ENCODE measurements around the gene MYO1B. TPM values are rescaled to one million over a fixed set of nuclear protein-coding genes. Genes with fewer than 3 reads are reported as not detected.

The MYO1B gene
- total RNA-seq, 1 donor from 2014 or later = 131 TPM

- DNase-seq = no peak
These were observed 80.6 kb downstream of the MYO1B start for GRCh38 chr2:191325651-191326365.

DNA sequence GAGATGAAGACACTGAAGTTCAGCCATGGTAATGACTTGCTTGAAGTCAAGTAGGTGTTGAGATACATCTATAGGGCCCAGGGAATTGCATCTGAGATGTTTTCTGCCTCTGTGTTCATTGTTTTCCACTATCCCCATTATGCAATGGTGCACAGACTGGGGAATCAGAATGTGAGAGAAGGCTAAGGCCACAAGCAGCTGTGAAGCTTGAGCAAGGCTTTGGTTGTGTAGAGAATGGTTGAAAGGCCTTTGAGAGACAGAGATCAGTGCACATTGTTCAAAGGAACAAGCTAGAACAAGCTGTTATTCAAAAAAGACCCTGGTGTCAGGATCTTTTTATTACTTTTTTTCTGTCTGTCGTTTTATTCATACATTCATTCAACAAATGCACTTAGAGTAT lies 82.3 kb downstream of the MYO1B start:
- no peak for DNase-seq

- DNase-seq = no peak
These were observed 83.1 kb downstream of the MYO1B start for GRCh38 chr2:191328150-191328809.

DNA sequence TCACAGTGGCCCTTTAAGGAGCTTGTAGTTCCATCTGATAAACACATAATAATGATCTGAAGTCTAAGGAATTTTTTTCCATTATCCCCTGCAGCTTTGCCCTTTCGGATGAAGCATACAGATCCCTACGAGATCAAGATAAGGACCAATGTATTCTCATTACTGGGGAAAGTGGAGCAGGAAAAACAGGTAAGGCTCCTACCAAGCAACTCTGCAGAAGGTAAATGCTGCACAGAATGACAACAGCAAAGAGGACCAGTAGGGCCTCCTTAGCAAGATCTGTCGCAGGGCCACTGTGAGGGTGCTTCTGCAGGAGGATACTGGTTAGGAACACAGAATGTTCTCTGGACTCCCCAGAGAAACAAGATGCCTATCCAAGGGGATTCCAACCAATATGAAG lies 84.6 kb downstream of the MYO1B start:
- DNase-seq = no peak

GRCh38 chr2:191333911-191334357 lies 88.7 kb downstream of the MYO1B start:
- peak; percentile 78 for DNase-seq

GRCh38 chr2:191335875-191336464 lies 90.8 kb downstream of the MYO1B start:
- DNase-seq = no peak

- peak; percentile 45 for DNase-seq
These were observed 96.2 kb downstream of the MYO1B start for GRCh38 chr2:191341436-191341835.

DNA sequence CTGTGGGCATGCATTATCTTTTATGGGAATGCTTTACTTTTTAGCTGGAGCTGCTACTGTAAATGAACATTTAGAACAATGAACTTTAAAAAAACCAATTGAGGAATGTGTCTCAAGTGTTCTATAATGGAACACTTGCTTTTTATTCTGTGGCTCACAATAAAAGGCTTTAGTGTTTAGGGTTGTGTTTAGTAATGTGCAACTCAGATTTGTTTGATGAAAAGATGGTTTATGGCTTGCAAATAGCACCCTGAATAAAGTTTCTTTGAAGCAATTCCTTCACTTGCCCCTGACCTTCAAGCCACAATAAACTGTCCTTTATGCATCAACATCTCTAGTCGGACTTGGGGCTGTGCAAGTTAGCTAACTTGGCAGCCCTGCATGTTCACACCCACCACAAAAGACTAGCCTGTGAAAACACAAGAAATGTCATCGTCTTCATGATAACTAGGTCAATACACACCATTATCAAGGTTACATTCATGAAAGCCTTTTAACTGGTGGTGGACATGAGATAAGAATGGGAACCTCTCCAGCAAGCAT lies 98.7 kb downstream of the MYO1B start:
- no peak for DNase-seq

- DNase-seq = no peak
These were observed 100.6 kb downstream of the MYO1B start for GRCh38 chr2:191345788-191346187.

- DNase-seq = no peak
These were observed 102.0 kb downstream of the MYO1B start for GRCh38 chr2:191347154-191347553.

GRCh38 chr2:191347881-191348280 lies 102.7 kb downstream of the MYO1B start:
- DNase-seq = no peak

DNA sequence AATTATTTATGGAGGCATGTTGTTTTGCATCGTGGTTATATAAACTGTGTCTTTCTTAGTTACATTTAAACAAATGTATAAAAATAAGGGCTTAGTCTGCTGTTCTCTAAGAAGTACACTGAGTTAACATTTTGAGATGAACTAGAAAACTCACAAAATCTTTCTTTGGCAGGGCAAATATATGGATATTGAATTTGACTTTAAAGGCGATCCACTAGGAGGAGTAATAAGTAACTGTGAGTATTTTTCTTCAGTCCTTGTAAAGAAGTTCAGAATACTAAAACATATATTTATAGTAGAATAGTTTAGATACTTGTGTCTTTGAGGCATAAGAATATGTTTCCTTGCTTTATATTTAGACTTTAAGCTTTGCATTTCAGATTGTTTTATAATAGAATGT lies 104.8 kb downstream of the MYO1B start:
- no peak for DNase-seq

DNA sequence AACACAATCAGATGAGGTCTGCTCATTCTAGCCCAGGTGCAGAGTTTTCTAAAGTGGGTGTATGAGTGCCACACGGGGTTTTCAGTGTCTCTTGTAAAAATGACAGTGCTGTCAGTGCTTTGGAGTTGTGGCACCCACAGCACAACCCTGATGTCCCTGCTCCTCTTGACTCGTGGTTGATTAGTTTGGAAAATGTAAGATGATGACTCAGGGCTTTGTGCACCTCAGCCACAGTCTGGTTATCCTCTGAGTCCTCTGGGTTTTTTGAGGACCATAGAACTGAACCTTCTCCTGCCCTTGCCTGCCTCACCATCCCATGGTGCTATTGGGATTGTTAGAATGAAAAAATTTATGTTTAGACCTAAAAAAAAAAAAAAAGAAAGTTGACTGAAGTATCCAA lies 105.6 kb downstream of the MYO1B start:
- DNase-seq = no peak

- DNase-seq = no peak
These were observed 106.1 kb downstream of the MYO1B start for GRCh38 chr2:191351298-191351697.

- DNase-seq = no peak
These were observed 106.7 kb downstream of the MYO1B start for GRCh38 chr2:191351921-191352320.

DNA sequence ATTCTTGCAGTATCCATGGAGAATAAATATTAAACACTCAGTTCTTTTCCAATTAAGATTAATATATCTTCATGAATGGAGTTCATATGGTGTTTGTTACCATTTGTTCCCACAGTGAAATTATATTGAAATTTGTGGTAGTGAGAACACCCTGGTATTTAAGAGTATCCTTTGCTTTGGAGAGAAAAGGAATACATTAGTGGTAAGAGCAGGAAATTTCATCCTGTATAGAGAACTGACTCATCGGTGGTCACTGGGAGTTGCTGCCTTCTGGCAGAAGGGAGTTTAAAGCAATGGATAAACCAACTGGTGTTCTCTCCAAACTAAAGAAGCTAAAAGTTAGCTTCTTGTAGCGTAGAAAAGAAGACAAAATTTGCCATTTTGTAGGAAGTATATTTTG lies 107.3 kb downstream of the MYO1B start:
- peak; percentile 48 for DNase-seq

GRCh38 chr2:191355170-191355758 lies 110.1 kb downstream of the MYO1B start:
- DNase-seq = no peak

DNA sequence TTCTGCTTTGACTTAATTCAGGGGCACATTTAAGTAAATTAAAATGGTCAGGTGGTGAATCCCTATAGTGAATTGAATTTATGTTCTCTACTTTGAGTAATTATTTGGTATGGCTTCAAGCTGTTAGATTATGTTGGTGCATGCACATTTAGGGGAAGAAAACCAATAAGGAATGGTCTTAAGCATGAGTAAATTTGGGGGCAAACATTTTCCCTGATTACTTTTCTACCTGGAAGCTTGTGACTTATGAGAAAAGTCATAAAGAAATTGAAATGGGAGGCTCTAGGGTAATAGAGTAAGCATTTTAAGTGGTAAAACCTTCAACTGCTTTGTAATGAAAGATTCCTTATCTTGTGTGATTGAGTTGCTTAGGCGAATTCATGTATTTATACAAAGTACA lies 112.5 kb downstream of the MYO1B start:
- DNase-seq = no peak

DNA sequence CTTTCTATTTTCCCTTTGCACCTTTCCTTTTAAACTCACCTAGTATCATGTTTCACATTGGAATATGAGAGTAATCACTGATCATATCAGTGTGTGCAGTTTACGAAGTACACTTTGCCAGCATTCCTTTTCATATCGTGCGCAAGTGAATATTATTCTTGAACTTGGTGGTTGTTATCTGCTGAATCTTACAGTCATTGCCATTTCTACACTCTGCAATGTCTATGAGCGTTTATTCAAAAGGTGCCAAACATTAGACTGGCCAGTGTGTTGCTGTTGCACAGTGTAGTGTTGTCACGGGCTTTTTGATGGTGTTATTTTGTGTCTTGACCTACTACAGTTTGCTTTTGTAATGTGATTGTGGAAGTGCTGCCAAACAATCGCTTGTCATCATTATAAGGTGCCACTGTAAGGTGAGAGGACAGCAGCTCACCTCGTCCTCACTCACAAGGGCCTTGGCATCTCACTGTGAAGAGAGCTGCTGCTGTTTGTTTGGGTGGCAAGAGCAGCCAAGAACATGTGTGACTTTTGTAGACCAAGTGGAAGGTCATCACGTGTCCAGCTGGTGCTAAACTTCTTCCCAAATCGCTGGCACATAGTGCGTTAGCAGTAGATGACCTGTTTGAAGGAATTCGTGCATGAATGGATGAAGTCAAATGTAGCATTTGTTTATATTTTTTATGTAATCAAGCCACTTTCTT lies 113.3 kb downstream of the MYO1B start:
- DNase-seq = no peak

DNA sequence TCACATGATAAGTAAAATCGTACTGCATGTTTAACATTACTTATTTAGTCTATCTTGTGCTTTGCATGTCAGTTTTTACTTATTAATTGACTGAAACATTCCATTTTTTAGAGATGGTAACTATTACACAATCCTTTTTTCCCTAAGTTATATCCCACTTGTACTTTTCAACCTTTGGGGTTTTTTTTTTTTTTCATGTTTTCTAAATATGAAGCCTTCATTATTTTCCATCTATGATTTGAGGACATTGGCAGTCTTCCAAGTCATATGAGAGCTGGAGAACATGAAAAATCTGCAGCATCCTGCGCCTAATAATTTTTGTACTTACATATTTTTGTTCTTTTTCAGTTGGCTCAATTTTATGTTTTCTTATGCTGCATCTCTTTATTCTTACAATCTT lies 113.9 kb downstream of the MYO1B start:
- DNase-seq = peak; percentile 61

DNA sequence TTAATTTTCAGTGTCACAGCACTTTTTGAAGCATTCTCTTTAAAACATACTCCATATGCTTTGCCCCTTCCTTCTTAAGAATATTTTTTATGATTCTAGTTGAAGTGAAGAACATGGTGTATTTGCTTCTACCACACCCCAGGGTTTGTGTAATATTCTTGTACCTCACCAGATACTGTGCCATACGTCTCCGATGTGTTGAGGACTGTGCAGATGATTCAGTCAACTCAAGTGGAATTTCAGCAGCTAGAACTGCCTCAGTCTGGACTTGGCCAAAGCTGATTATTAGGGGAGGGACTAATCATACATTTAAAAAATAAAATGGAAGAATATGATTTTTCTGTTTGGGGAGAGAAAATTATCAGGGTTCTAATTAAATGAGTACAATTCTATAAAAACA lies 115.7 kb downstream of the MYO1B start:
- no peak for DNase-seq

DNA sequence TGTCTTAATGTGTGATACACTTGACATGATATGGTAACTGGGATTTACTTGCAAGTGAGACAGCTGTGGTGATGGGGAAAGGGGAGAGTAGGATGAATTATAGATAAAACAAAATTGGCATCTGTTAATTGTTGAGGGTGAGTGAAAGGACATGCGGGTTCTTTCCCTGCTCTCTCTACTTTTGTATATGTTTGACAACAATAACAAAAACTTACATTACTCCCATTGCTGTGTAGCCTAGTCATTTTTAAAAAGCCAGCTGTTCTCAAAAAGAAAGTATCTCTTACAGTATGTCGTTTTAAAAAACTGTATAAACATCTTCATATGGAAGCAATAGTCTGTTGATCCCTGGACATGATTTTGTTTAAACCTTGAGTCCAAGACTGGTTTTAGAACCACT lies 117.6 kb downstream of the MYO1B start:
- no peak for DNase-seq

DNA sequence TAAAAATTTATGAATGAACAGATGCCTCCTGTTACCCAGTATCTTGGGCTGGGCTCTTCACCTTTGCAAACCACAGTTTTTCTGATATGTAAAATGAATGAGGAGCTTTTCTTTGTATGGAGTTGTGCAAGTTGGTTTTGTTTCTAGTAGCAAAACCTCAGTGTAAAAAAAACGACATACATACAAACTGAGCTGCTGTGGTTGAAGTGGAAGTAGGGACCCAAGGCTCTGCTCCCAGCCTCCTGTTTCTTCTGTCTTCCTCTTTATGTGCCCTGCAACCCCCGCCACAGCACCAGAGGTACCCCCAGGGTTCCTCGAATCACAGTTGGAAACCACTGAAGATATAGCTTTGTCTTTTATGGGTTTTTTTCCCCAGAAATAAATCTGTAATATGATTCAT lies 118.1 kb downstream of the MYO1B start:
- DNase-seq = no peak

Measured in dermis blood vessel endothelial cell (primary cell).